Ovary (tissue), 3 donors: ENCODE results near the gene C2CD4A.

ENCODE experiments used
- CTCF ChIP-seq, 3 donors: fragments of 450-650 bp in 2 of 3; fragments of 200-600 bp in 1 of 3; IDR thresholded peaks; one replicate each; pipeline versions ENCODE4 v1.5.1 to v1.8.0; 2016 to 2022; ENCODE audit warnings: antibody characterized with exemption in 3 of 3, mild to moderate bottlenecking in 1 of 3
- EP300 ChIP-seq: sonication (generic); formaldehyde crosslinking; IDR thresholded peaks from one replicate; pipeline ENCODE4 v1.6.1; 2017; ENCODE audit warnings: antibody characterized with exemption
- POLR2A ChIP-seq: fragments of 450-650 bp; IDR thresholded peaks from one replicate; pipeline ENCODE4 v1.6.1; 2017; ENCODE audit warnings: antibody characterized with exemption, mild to moderate bottlenecking, moderate library complexity
- donor health status: DM: no; HTN: no; CAD: no.

- TF ChIP-seq CTCF (IDR thresholded peaks at IDR 0.05): no peak
- TF ChIP-seq POLR2A: no peak
- no peak for TF ChIP-seq EP300
Measured at GRCh38 chr15:62068810-62069167, 2.0 kb downstream of the C2CD4A start.
